GM10266 (cell line): ENCODE results near the gene PXT1.

ENCODE experiments used
- DNase-seq: peaks from one replicate; pipeline ENCODE4 v3.0.0; 2012; ENCODE audit errors: extremely low spot score
- TF ChIP-seq, protein P1 (sequence below): IDR thresholded peaks from 2 replicates; pipeline ENCODE4 v1.5.1; 2012; ENCODE audit warnings: mild to moderate bottlenecking, low read depth; ENCODE audit not compliant: control insufficient read depth, insufficient read depth; ENCODE audit errors: missing control alignments

Gene PXT1

GRCh38 chr6:36389353-36389752 lies 53.3 kb downstream of the PXT1 start:
- TF ChIP-seq, protein P1, sequence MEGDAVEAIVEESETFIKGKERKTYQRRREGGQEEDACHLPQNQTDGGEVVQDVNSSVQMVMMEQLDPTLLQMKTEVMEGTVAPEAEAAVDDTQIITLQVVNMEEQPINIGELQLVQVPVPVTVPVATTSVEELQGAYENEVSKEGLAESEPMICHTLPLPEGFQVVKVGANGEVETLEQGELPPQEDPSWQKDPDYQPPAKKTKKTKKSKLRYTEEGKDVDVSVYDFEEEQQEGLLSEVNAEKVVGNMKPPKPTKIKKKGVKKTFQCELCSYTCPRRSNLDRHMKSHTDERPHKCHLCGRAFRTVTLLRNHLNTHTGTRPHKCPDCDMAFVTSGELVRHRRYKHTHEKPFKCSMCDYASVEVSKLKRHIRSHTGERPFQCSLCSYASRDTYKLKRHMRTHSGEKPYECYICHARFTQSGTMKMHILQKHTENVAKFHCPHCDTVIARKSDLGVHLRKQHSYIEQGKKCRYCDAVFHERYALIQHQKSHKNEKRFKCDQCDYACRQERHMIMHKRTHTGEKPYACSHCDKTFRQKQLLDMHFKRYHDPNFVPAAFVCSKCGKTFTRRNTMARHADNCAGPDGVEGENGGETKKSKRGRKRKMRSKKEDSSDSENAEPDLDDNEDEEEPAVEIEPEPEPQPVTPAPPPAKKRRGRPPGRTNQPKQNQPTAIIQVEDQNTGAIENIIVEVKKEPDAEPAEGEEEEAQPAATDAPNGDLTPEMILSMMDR = no peak
- no peak for DNase-seq

DNA sequence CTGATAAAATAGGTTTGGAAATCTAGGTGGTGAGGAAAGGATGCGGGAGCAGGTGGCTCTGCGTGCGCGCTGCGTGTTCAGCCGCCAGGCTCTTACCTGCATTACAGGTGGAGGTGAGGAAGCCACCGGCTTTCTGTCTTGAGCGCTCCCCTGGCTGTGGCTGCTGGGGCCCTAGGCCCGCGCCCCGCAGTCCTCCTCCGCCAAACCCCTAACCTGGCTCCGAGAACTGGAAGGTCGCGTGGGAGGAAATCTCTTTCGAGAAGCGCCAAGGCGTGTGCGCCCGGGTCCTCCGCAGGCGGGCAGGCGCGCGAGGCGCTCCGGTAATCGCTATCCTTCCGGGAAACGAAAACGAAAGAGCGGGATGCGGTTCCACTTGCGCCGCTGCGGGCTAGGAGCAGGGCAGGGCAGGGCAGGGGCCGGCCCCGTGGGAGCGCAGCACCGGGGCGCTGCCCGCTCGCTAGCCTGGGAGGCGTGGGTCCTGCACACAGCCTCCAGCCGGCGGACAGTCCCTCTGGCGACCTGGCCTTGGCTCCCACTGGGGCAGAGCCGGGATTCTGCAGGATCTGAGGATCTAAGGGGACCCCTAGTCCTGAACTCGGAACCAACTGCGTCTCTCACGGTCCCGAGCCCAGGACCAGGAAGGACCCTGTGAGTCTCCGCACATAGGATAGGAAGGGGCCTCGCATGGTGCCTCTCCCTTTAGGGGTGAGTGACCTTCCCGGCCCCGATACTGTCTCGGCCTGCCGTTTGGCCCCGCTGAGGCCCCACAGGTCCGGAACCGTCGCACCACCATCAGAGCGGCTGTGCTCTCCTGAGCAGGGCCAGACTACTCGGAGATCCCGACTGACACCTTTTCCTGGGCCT lies 55.0 kb downstream of the PXT1 start, which contains the start of gene ETV7:
Gene ETV7 (minus strand): TSS at position 230 of the 864 bp plus-strand sequence. CDS start 128 bp downstream, at position 102.
- TF ChIP-seq, protein P1 = no peak
- DNase-seq = no peak

DNA sequence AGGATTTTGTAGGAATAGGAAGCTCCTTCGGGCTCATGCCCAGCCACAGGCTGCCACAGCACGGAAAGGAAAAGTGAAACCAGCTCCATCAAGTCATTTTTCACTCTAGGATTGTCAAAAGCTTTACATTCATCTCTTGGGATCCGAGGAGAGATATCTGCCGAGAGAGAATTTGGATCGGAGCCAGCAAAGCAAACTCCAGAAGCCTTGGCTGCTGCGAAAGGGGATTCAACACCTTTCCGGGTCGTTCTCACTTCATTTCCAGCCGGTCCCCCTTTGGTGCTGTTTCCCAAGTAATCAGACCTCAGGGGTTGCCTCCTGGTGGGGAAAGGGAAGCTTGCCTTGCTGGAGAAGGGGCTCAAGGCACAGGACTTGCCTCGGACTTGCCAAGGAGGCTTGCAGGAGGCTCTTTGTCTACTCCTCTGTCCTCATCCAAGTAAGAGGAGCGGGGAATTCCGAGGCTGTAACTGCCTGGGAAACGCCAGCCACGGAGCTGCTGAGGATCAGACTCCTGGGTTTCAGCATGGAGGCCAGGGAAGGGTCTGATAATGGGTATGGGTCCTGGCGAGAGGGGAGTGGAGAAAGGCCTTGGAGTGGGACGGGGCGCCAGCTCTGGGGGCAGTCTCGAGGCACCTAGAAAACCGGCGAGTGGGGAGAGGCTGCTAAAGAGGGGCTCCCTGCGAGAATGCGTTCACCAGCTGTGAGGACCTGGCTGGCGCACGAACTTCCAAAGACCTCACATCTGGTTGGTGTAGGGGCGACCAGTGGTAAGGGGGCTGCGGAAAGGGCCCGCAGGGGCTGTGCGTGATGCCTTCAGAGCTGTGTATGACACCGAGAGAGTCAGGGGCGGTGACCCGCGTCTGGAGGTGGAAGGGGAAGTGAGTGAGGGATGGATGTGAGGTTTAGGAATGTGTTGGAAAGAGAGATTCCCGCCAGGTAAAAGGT lies 55.9 kb downstream of the PXT1 start:
- no peak for DNase-seq

DNA sequence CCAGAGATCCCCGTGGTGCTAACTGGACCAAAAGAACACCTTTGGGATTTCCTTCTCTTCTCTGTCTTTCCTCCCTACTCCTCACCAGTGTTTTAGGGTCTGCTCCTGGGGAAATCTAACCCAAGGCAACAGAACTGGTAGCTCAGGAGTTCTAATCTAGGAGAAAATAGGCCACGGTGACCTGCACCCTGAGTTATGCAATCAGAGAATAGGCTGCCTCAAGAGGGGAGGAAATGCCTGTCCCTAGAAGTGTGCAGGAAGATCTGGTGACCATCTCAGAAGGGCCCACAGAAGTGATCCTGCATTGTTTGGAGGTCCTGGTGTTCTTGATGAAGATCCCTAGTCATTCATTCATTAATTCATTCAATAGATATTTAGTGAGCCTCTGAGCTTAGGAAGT lies 58.6 kb downstream of the PXT1 start:
- no peak for DNase-seq
- TF ChIP-seq, protein P1 = no peak

More for the DNA sequence above, 55.9 kb downstream of the PXT1 start:
- TF ChIP-seq, protein P1 = no peak

- DNase-seq = no peak
- TF ChIP-seq, protein P1 = no peak
These were observed 59.0 kb downstream of the PXT1 start for GRCh38 chr6:36383606-36384005.

DNA sequence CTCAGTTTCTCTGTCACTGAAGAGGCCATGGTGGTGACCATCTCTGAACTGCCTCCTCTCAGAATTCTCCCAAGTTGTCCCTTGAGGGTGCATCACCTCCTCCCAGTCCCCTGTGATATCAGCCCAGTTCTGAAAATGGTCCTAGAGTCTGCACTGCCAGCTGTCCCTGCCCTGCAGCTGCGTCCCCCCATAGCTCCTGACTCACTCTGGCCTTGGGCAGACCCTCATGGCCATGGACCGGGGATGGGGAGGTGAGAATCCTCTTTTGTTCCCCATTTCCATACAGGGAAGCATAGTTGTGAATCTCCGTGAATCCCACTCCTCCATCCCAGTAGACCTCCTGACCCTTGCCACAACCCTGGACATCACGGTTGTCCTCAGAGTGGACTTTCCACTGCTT lies 59.7 kb downstream of the PXT1 start:
- no peak for DNase-seq

More for the DNA sequence above, 59.7 kb downstream of the PXT1 start:
- TF ChIP-seq, protein P1 = no peak
